Measurements from ENCODE around the gene LMO1. TPM values are rescaled to one million over a fixed set of nuclear protein-coding genes. Genes with fewer than 3 reads are reported as not detected.

LMO1 gene
- total RNA-seq, 4 donors from 2014 or later = 0.50 TPM; not detected in 3

DNA sequence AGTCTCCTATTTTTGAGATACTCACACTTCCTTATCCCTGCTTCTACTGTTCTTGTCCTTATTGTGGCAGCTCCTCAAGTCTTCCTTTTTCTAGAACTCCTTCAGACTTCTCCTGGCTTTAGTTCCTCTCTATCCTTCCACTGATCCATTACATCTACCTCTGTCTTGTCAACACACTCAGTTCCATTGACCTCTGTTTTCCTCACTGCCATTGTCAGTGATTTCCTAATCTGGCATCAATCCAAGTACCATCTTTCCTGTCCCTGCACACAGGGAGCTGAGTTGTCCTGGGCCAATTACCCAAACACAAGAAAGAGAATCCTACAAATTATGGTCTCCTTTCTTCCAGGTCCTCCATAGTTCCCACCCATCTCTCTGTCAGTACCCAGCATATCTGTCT is 66.9 kb downstream of the LMO1 start:
- intact Hi-C loops (cut with DNase I) = no loop called here
- Histone ChIP-seq H3K27ac (replicated peaks in 1 of 4) (no peak overlapping the region), H3K9me3 (no peaks in the 10 kb centered on the region), H3K36me3 (no peaks in the 10 kb centered on the region), H3K4me1 (peaks cover 0 to 7% (median 2%) of the 10 kb centered on the region in 4 donors), H3K27me3 (peaks cover 0 to 20% (median 0%) of the 10 kb centered on the region in 4 donors), H3K4me3 (no peak overlapping the region)
- DNase-seq (ENCODE audit: extremely low spot score) = no peak
- TF ChIP-seq POLR2A (IDR thresholded peaks at IDR 0.05; ENCODE audit: low read depth) (no peak), EP300 (IDR thresholded peaks at IDR 0.05) (no peak), POLR2AphosphoS5 (IDR thresholded peaks at IDR 0.05) (no peak)
- TF ChIP-seq, protein P1, sequence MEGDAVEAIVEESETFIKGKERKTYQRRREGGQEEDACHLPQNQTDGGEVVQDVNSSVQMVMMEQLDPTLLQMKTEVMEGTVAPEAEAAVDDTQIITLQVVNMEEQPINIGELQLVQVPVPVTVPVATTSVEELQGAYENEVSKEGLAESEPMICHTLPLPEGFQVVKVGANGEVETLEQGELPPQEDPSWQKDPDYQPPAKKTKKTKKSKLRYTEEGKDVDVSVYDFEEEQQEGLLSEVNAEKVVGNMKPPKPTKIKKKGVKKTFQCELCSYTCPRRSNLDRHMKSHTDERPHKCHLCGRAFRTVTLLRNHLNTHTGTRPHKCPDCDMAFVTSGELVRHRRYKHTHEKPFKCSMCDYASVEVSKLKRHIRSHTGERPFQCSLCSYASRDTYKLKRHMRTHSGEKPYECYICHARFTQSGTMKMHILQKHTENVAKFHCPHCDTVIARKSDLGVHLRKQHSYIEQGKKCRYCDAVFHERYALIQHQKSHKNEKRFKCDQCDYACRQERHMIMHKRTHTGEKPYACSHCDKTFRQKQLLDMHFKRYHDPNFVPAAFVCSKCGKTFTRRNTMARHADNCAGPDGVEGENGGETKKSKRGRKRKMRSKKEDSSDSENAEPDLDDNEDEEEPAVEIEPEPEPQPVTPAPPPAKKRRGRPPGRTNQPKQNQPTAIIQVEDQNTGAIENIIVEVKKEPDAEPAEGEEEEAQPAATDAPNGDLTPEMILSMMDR (IDR thresholded peaks at IDR 0.05) = no peak

DNA sequence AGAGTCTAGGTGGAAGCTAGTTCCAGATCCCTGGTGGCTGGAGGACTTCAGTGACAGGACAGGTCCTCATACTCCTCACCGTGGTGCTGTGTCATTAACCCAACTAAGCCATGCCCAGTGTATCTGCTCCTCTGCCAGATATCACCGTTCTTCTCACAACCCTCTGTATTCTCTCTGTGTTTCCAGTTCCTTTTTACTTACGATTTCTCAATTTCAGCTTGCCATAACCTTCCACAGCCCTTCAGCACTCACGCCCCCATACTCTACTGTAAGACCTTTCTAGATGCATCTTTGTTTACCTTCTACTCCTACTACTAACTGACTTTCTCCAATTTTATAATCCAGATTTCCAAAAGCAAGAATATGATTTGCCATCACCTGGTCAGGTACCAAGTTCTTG is 68.7 kb downstream of the LMO1 start:
- Histone ChIP-seq H3K36me3 (no peaks in the 10 kb centered on the region), H3K9me3 (no peaks in the 10 kb centered on the region), H3K27ac (replicated peaks in 1 of 4) (no peak overlapping the region), H3K27me3 (peaks cover 0 to 20% (median 0%) of the 10 kb centered on the region in 4 donors), H3K4me1 (peaks cover 0 to 7% (median 2%) of the 10 kb centered on the region in 4 donors), H3K4me3 (no peak overlapping the region)
- intact Hi-C loops (cut with DNase I) = no loop called here
- 75% methylated on average over 4 of the region's 4 CpGs for WGBS
- no peak for DNase-seq (ENCODE audit: extremely low spot score)
- no peak for TF ChIP-seq POLR2A (IDR thresholded peaks at IDR 0.05; ENCODE audit: low read depth)
- TF ChIP-seq, protein P1 (IDR thresholded peaks at IDR 0.05) = no peak
- TF ChIP-seq POLR2AphosphoS5 (IDR thresholded peaks at IDR 0.05) = no peak
- TF ChIP-seq EP300 (IDR thresholded peaks at IDR 0.05) = no peak

DNA sequence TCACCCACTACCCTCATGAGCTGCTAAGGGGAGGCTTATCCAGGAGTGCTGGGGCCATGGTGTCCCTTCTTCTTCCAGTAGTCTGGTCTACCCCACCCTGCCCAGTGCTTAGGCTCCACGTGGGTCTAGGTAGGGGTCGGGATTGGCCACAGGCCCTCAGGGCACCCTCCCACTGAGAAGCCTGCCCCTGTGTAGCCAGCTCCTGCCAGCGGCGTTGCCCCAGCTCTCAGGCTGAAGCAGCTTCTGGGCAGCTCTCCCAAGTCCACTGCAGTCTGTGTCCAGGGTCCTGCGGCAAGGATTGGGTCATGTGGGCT is 70.8 kb downstream of the LMO1 start:
- Histone ChIP-seq H3K4me3 (no peak overlapping the region), H3K36me3 (no peaks in the 10 kb centered on the region), H3K4me1 (peaks cover 0 to 7% (median 2%) of the 10 kb centered on the region in 4 donors), H3K27ac (replicated peaks in 1 of 4) (no peak overlapping the region), H3K27me3 (peaks cover 0 to 20% (median 0%) of the 10 kb centered on the region in 4 donors), H3K9me3 (no peaks in the 10 kb centered on the region)
- DNase-seq (ENCODE audit: extremely low spot score) = no peak
- intact Hi-C loops (cut with DNase I) = no loop called here
- TF ChIP-seq POLR2A (IDR thresholded peaks at IDR 0.05; ENCODE audit: low read depth) (no peak), EP300 (IDR thresholded peaks at IDR 0.05) (no peak), POLR2AphosphoS5 (IDR thresholded peaks at IDR 0.05) (no peak)
- TF ChIP-seq, protein P1 (IDR thresholded peaks at IDR 0.05) = no peak
- 40% methylated on average over 1 of the region's 5 CpGs for WGBS

DNA sequence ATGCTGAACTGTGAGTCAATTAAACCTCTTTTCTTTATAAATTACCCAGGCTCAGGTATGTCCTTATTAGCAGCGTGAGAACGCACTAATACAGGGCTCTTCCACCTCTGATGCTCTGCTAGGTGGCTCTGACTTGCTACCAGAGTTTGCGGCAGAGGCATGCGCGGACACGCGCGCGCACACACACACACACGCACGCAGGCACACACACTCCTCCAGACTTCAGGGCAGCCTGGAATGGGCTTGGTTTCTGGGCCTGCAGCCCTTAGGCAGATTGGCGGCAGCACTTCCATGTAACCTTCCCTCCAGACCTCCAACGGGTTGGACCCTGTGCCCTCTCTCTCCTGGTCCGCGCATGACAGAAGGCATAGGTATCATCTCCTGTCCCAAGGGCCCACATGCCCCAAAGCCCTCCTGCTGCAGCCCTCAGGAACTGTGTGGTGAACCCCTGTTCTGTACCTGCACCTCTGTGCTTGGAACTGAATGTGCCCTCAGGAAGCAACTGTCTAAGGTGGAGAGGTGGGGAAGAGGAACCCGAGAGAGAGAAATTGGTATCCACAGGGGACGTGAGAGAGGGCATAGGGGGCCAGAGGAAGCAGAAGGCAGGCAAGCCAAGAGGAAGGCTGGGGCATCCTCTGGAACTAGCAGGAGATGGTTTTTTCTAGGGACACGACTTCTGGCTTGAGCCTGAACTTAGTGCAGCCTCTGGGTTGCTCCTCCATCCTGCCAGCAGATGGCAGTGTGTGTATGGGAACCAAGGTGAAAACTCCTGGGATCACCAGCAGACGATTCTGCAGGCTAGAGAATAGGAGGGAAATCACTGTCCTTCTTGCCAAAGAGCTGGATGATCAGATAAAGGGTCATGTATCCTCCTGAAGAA is 71.4 kb downstream of the LMO1 start:
- Histone ChIP-seq H3K27ac (replicated peaks in 1 of 4) (no peak overlapping the region), H3K4me1 (peaks cover 0 to 7% (median 2%) of the 10 kb centered on the region in 4 donors), H3K36me3 (no peaks in the 10 kb centered on the region), H3K27me3 (peaks cover 0 to 20% (median 0%) of the 10 kb centered on the region in 4 donors), H3K9me3 (no peaks in the 10 kb centered on the region), H3K4me3 (no peak overlapping the region)
- TF ChIP-seq, protein P1 (IDR thresholded peaks at IDR 0.05) = peak; percentile 64 to 89 (median 70)
- no peak for TF ChIP-seq POLR2A (IDR thresholded peaks at IDR 0.05; ENCODE audit: low read depth)
- intact Hi-C loops (cut with DNase I) = no loop called here
- DNase-seq (ENCODE audit: extremely low spot score) = no peak
- 67% methylated on average over 16 of the region's 19 CpGs for WGBS

All from esophagus muscularis mucosa (tissue), 4 donors.